GM12874 (cell line): ENCODE data around the gene IGF2BP1.

Experiments
- CTCF ChIP-seq: IDR thresholded peaks from 2 replicates; pipeline ENCODE4 v1.5.1; 2011; ENCODE audit warnings: low read depth, mild to moderate bottlenecking, control low read depth, low read length, moderate library complexity; ENCODE audit not compliant: insufficient read depth

IGF2BP1 gene

DNA sequence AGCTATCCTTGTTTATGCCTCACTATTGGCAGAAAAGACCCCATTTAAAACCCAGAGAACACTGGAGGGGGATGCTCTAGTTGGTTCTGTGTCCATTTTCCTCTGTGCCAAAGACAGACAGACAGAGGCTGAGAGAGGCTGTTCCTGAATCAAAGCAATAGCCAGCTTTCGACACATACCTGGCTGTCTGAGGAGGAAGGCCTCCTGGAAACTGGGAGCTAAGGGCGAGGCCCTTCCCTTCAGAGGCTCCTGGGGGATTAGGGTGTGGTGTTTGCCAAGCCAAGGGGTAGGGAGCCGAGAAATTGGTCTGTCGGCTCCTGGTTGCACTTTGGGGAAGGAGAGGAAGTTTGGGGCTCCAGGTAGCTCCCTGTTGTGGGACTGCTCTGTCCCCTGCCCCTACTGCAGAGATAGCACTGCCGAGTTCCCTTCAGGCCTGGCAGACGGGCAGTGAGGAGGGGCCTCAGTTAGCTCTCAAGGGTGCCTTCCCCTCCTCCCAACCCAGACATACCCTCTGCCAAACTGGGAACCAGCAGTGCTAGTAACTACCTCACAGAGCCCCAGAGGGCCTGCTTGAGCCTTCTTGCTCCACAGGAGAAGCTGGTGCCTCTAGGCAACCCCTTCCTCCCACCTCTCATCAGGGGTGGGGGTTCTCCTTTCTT is 56.1 kb downstream of the IGF2BP1 start:
- TF ChIP-seq CTCF = no peak

- TF ChIP-seq CTCF = no peak
These were observed 57.3 kb downstream of the IGF2BP1 start for GRCh38 chr17:49054342-49055092.

DNA sequence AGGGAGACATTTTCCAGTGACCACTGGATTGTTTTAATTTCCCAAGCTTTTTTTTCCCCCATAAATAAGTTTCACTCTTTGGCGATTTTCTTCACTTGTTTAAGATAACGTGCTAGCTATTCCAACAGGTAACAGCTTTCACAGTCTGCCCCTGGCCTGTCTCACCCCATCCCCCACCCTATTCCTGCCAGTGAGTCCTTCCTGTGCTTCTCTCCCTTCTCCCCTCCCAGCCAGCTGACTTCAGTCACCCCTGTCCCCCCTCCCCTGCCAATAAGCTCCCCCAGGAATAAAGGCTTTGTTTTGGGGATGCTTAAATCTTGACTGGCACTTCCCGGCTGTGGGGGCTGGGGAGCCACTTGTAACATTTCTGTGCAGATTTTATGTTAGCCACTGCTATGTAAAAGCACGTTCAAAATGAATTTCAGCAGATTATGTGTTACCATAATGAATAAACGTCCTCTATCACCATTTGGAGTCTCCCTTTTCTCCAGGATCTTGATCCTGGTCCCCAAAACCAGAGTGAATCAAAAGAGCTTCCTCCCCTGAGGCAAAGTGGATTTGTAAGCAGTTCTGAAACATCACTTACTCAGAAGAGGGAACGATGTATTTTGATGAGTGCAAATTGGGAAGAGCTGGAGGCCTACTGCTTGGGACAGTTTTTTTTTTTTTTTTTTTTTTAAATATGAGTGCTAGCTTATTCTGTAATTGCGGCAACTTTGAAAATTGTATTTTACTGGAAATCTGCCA is 58.2 kb downstream of the IGF2BP1 start:
- no peak for TF ChIP-seq CTCF

DNA sequence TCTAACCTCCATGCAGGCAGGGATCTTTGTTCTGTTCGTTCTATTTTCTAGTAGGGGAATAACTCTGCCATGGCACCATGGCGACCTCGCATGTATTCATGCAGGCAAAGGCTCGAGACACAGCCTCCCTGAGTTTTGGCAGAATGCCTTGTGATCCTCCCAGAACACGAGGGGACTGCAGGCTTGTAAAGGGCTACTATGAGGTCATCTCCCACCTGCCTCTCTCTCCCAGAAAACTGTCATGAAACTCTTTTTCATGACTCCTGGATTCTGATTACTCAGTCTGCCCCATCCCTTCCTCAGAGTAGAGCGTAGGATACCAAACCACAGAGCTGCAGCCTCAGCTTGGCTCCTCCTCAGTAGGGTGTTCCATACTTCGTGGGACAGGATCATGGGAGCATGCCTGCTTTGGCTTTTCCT is 64.3 kb downstream of the IGF2BP1 start:
- TF ChIP-seq CTCF = no peak

- TF ChIP-seq CTCF = no peak
These were observed 66.5 kb downstream of the IGF2BP1 start for GRCh38 chr17:49063652-49064051.

DNA sequence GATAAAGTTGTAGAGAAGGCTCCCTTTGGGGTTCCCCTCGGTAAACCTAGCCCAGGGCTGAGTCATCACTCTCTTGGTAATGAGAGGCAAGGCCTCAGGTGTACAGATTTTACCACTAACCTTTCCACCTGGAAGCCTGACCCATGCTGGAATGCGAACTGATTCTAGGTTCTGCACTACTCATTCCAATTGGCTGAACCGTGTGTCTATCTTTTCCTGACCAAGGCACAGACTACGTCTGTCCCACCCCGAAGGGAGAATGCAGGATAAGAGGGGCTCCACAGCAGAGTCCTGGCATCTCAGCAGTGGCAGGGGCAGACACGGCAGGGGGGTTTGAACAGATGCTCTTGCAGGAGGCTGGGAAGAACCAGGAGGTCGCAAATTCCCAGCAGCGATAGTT is 70.0 kb downstream of the IGF2BP1 start:
- TF ChIP-seq CTCF = no peak

- TF ChIP-seq CTCF = no peak
These were observed 72.5 kb downstream of the IGF2BP1 start for GRCh38 chr17:49069585-49070273.
